Stimulated activated CD8-positive, alpha-beta memory T cell treated with anti-CD3 and anti-CD28 coated beads, Interleukin-15, amount 100 ng/mL, for 48 hours (primary cell): ENCODE measurements around the gene NDEL1.
A peak's percentile ranks its signal among the peaks of the same experiment; 100 is the strongest.

Experiments
- DNase-seq, 2 donors: peaks; one replicate each; pipeline ENCODE4 v3.0.0-alpha.2; 2020; ENCODE audit warnings: low read depth in 2 of 2

NDEL1 gene

GRCh38 chr17:8417806-8418205 lies 17.9 kb upstream of the NDEL1 start:
- DNase-seq: no peak

GRCh38 chr17:8418471-8418870 lies 17.2 kb upstream of the NDEL1 start:
- no peak for DNase-seq

- DNase-seq: no peak
Observed at GRCh38 chr17:8419305-8419704, 16.4 kb upstream of the NDEL1 start.

- no peak for DNase-seq
Observed at GRCh38 chr17:8420041-8420934, 15.4 kb upstream of the NDEL1 start.

GRCh38 chr17:8421571-8421970 lies 14.1 kb upstream of the NDEL1 start:
- DNase-seq: no peak

GRCh38 chr17:8426094-8426720 lies 9.5 kb upstream of the NDEL1 start:
- DNase-seq: no peak

- DNase-seq: no peak
Observed at GRCh38 chr17:8426802-8427201, 8.9 kb upstream of the NDEL1 start.

GRCh38 chr17:8430966-8431365 lies 4.7 kb upstream of the NDEL1 start:
- no peak for DNase-seq

GRCh38 chr17:8436169-8436843 lies 622 bp downstream of the NDEL1 start:
- DNase-seq: peak; percentile 37 to 52

- no peak for DNase-seq
Observed at GRCh38 chr17:8436844-8437171, 1.1 kb downstream of the NDEL1 start.

GRCh38 chr17:8438441-8438840 lies 2.8 kb downstream of the NDEL1 start:
- DNase-seq: no peak

- no peak for DNase-seq
Observed at GRCh38 chr17:8439681-8440080, 4.0 kb downstream of the NDEL1 start.

- DNase-seq: no peak
Observed at GRCh38 chr17:8441690-8442089, 6.0 kb downstream of the NDEL1 start.

- DNase-seq: no peak
Observed at GRCh38 chr17:8442310-8442709, 6.6 kb downstream of the NDEL1 start.

GRCh38 chr17:8443756-8444155 lies 8.1 kb downstream of the NDEL1 start:
- no peak for DNase-seq

GRCh38 chr17:8444494-8444893 lies 8.8 kb downstream of the NDEL1 start:
- DNase-seq: no peak

GRCh38 chr17:8445536-8445935 lies 9.9 kb downstream of the NDEL1 start:
- no peak for DNase-seq

- no peak for DNase-seq
Observed at GRCh38 chr17:8447799-8448198, 12.1 kb downstream of the NDEL1 start.

GRCh38 chr17:8448310-8448709 lies 12.6 kb downstream of the NDEL1 start:
- no peak for DNase-seq

GRCh38 chr17:8451933-8452614 lies 16.4 kb downstream of the NDEL1 start:
- DNase-seq: no peak

GRCh38 chr17:8453326-8453725 lies 17.6 kb downstream of the NDEL1 start:
- no peak for DNase-seq

GRCh38 chr17:8455665-8456209 lies 20.1 kb downstream of the NDEL1 start:
- DNase-seq: no peak
